SJSA1 (cell line): ENCODE measurements around the gene BHLHA15. TPM values are rescaled to one million over a fixed set of nuclear protein-coding genes. Genes with fewer than 3 reads are reported as not detected.

Experiments
- DNase-seq, 2 experiments: peaks; one replicate each; pipeline ENCODE4 v3.0.0-alpha.2; 2015 to 2020; ENCODE audit warnings: low spot score in 2 of 2, low read depth in 1 of 2
- H3K27ac ChIP-seq: fragments of 250-450 bp; sonication (Bioruptor Pico); 2 replicates; pipeline ENCODE4 v1.5.1; 2020; ENCODE audit warnings: mild to moderate bottlenecking, moderate library complexity
- H3K27me3 ChIP-seq: fragments of 250-450 bp; sonication (Bioruptor Pico); replicated peaks from 2 replicates; pipeline ENCODE4 v1.5.1; 2020; ENCODE audit warnings: mild to moderate bottlenecking, moderate library complexity
- H3K36me3 ChIP-seq: fragments of 250-450 bp; sonication (Bioruptor Pico); 2 replicates; pipeline ENCODE4 v1.5.1; 2020; ENCODE audit warnings: mild to moderate bottlenecking
- H3K4me1 ChIP-seq: fragments of 250-450 bp; sonication (Bioruptor Pico); replicated peaks from 2 replicates; pipeline ENCODE4 v1.6.1; 2021; ENCODE audit warnings: mild to moderate bottlenecking
- H3K4me3 ChIP-seq: fragments of 250-450 bp; sonication (Bioruptor Pico); 2 replicates; pipeline ENCODE4 v1.5.1; 2020; ENCODE audit warnings: mild to moderate bottlenecking
- H3K9me3 ChIP-seq: fragments of 250-450 bp; sonication (Bioruptor Pico); replicated peaks from 2 replicates; pipeline ENCODE4 v1.5.1; 2020; ENCODE audit warnings: mild to moderate bottlenecking
- total RNA-seq: library from RNA; depleted of rRNA; stranded (reverse); fragments of >200 nt; shearing (Covaris generic); gene quantifications from 2 replicates; pipeline ENCODE4 v1.2.3, GENCODE V29; 2014; rRNA removed

BHLHA15 gene
- total RNA-seq = not detected in 2 replicates

DNA sequence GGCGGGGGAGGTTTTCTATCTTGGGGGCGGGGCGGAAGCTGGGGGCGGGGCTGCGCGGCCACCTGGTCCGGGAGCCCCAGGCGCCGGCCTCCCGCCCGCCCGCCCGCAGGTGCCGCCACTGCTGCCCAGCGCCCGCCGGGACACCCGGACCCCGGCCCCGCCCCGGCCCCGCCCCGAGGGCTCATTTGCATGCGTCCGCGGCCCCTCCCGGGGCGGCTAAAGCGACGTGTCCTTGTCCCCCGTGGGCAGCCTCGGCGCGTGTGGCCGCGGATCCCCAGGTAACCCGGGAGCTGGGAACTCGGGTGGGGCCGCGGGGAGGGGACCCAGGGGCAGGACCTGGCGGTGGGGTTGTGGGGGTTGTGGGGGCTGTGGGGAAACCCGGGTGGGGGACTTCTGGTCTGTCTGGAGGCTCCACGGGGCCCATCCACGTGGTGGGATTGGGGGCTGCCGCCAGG, at the start of gene BHLHA15:
BHLHA15 (plus strand) TSS at position 219 of the 455 bp plus-strand sequence. CDS start 871 bp downstream, outside the sequence.
- 0 out of 2 replicates have a peak, but pooled peaks cover 4% of the 10 kb centered on the region for H3K27me3 ChIP-seq

DNA sequence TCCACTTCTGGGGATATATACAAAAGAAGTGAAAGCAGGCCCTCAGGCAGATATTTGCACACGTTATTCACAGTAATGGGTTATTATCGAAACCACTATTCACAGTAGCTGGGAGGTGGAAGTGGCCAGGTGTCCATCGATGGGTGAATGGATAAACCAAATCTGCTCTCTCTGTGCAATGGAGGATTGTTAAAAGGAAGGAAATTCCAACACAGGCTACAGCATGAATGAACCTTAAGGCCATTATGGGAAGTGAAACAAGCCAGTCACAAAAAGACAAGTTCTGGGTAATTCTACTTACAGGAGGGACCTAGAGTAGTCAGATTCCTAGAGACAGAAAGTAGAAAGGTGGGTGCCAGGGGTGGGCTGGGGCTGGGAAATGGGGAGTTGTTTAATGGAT, 48.5 kb upstream of the BHLHA15 start:
- H3K36me3 ChIP-seq = peaks cover 12% of the 10 kb centered on the region; the same call in 1 of the 2 replicates
- H3K4me3 ChIP-seq = no peak overlapping the region
- H3K27ac ChIP-seq = no peak overlapping the region
- no peaks in the 10 kb centered on the region for H3K9me3 ChIP-seq
- no peaks in the 10 kb centered on the region for H3K27me3 ChIP-seq
- H3K4me1 ChIP-seq = no peaks in the 10 kb centered on the region
- no peak for DNase-seq

More for the DNA sequence above, at the start of gene BHLHA15:
- no peak within 1 kb of the TSS for H3K4me3 ChIP-seq
- no peak for DNase-seq
- no peak within 1 kb of the TSS for H3K27ac ChIP-seq
- no peaks in the 10 kb centered on the region for H3K4me1 ChIP-seq
- no peaks in the 10 kb centered on the region; the same call in 1 of the 2 replicates for H3K36me3 ChIP-seq
- H3K9me3 ChIP-seq = no peaks in the 10 kb centered on the region

DNA sequence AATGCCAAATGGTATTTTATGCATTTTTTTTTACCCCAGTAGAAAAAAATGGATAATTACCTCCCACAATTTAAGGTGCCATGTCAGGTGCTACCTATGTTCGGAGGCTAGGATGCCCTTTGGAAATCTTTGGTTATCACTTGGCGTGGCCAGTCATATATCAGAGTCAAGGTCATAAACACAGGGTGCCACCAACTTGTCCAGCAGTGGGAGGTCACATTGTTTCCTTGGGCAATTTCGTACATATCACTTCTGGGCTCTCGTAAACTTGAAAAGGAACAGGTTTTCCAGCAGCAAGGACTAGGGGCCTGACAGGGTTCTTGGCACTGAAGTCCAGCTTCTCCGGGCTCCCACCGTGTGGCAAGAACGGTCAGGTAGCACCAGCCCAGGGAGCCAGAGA, 48.0 kb upstream of the BHLHA15 start:
- no peak overlapping the region for H3K4me3 ChIP-seq
- no peaks in the 10 kb centered on the region for H3K4me1 ChIP-seq
- no peaks in the 10 kb centered on the region for H3K9me3 ChIP-seq
- no peaks in the 10 kb centered on the region for H3K27me3 ChIP-seq
- H3K36me3 ChIP-seq = peaks cover 12% of the 10 kb centered on the region; the same call in 1 of the 2 replicates
- DNase-seq = no peak
- no peak overlapping the region for H3K27ac ChIP-seq

DNA sequence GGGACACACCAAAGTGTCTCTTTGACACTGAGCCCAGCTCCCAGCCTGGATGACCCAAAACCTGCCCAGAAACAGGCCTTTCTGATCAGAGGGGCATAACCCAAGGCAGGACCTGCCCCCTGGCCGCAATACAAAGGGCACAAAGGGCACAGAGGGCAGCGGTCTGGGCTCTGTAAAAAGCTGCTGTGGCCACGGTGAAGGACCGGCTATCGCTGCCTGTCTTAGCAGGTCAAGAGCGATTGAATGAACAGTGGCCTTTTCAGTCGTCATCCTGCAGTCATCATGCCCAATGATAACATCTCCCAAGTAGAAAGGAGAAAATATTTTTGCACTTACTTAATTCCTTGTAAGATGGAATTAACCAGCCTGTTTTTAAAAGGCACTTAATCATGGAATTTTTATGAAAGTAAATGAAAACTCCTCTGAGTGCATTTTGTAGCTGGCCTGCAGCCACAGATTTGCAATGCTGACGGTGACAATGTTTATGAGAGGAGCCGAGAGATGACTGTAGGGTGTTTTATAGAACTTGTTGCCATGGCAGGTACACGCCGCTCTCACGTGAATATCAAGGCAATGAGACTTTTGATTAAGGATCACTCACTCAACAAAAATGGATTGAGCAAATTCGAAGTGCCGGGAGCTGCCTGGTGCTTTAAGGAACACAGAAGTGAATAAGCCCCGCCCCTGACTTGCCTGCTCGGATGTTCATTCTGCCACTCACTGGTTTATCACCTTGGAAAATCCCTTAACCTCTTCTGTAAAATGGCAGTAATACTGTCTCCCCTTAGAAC, 47.3 kb upstream of the BHLHA15 start:
- Histone ChIP-seq H3K4me1 (no peaks in the 10 kb centered on the region), H3K27ac (no peak overlapping the region), H3K27me3 (no peaks in the 10 kb centered on the region), H3K9me3 (no peaks in the 10 kb centered on the region), H3K4me3 (no peak overlapping the region), H3K36me3 (peaks cover 12% of the 10 kb centered on the region; the same call in 1 of the 2 replicates)
- DNase-seq = no peak

DNA sequence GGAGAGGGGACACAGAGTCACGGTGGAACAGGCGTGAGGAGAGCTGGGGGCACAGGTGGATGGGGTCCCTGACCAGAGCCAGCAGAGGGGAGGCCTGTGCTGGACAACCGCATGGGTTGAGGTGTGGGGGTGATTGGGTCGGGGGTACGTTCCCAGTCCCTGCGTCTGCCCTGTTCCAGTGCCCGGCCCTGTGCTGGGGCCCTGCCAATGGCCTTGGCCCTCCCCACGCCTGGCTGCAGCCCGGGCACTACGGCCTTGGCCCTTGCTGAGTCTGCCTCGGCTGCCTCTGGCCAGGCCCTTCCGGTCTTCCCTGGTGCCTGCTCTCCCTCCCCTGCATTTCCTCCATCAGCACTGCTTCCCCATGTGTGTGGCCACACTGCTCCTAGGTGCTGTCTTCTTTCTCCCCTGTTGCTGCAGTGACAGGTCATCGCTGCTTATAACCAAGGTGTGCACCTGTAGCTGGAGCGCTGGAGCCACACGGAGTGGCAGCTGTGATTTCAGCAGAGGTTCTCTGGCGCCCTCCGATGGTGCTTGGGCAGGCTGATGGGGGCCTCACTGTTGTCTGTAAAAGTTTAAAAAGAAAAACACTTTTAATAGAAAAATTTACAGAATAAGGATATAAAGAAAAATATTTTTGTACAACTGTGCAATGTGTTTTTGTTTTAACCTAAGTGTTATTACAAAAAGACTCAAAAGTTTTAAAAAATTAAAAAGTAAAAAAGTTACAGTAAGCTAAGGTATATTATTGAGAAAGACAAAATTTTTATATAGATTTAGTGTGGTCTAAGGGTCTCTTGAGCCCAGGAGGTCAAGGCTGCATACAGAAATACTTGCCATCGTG, 45.2 kb upstream of the BHLHA15 start:
- Histone ChIP-seq H3K4me1 (no peaks in the 10 kb centered on the region), H3K27ac (no peak overlapping the region), H3K27me3 (no peaks in the 10 kb centered on the region), H3K36me3 (no peaks in the 10 kb centered on the region), H3K4me3 (no peak overlapping the region), H3K9me3 (no peaks in the 10 kb centered on the region)
- DNase-seq = peak in 1 of 2 experiments; percentile 11

GRCh38 chr7:98166668-98166970, 44.6 kb upstream of the BHLHA15 start:
- no peak for DNase-seq
- no peak overlapping the region for H3K4me3 ChIP-seq
- no peaks in the 10 kb centered on the region for H3K9me3 ChIP-seq
- no peaks in the 10 kb centered on the region for H3K27me3 ChIP-seq
- H3K36me3 ChIP-seq = no peaks in the 10 kb centered on the region
- no peaks in the 10 kb centered on the region for H3K4me1 ChIP-seq
- H3K27ac ChIP-seq = no peak overlapping the region

- no peak overlapping the region for H3K4me3 ChIP-seq
- H3K4me1 ChIP-seq = no peaks in the 10 kb centered on the region
- no peak for DNase-seq
- H3K36me3 ChIP-seq = no peaks in the 10 kb centered on the region
- no peaks in the 10 kb centered on the region for H3K9me3 ChIP-seq
- H3K27ac ChIP-seq = no peak overlapping the region
- H3K27me3 ChIP-seq = no peaks in the 10 kb centered on the region
Observed at GRCh38 chr7:98167653-98168052, 43.6 kb upstream of the BHLHA15 start.

DNA sequence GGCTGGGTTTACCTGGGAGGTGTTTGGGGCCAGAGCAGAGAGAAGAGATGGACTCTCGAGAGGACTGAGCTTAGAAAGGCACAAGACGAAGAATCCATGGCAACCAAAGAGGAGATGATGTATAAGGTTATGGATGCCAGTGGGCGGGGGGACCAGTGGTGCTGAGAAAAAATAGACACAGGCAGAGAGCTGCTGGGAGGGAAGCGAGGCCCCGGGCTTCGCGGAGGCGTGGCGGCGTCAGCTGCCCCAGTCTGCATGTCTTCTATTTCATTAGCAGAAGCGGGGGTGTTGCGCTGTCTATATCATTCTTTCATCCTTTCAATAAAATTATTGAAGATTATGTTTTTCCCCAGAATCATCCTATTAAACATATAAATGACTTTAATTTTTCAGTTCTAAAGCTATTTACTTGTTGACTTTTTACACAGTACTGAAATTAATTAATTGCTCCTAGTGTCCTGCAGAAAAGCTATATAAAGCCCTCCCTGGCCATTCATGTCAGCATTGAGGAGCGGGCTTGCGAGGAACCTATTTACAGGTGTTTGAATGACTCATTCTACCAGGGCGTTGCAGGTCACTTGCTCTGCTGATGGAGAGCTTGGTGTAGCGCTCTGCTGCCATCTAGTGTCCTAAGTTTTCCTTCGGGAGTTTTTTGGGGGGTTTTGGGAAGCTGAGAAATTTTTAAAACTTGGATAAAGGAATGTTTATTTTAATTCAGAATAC, 42.9 kb upstream of the BHLHA15 start:
- no peaks in the 10 kb centered on the region for H3K36me3 ChIP-seq
- H3K4me3 ChIP-seq = no peak overlapping the region
- no peaks in the 10 kb centered on the region for H3K9me3 ChIP-seq
- DNase-seq = peak in 1 of 2 experiments; percentile 59
- H3K27me3 ChIP-seq = no peaks in the 10 kb centered on the region
- H3K4me1 ChIP-seq = no peaks in the 10 kb centered on the region
- H3K27ac ChIP-seq = no peak overlapping the region

GRCh38 chr7:98168904-98169621, 42.2 kb upstream of the BHLHA15 start:
- Histone ChIP-seq H3K9me3 (no peaks in the 10 kb centered on the region), H3K36me3 (no peaks in the 10 kb centered on the region), H3K27me3 (no peaks in the 10 kb centered on the region), H3K4me1 (no peaks in the 10 kb centered on the region), H3K27ac (no peak overlapping the region), H3K4me3 (no peak overlapping the region)
- no peak for DNase-seq

DNA sequence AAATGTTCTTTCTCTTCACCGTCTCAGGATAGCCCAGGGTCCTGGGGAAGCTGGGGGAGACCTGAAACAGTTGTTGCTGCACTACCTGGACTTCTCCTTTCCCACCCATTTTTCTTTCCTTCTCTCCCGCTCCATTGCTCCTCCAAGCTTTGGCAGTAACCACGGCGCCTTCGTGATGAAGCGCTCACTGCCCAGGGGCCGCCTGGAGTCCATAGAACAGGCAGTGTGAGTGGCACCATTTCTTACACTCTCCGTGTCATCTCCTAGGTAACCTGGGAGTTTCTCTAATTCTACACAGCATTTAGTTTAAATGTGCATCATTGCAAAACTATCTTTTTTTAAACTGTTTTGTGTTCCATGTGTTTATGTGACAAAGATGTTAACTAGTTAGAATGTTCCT, 40.3 kb upstream of the BHLHA15 start:
- Histone ChIP-seq H3K27ac (no peak overlapping the region), H3K27me3 (no peaks in the 10 kb centered on the region), H3K4me1 (no peaks in the 10 kb centered on the region), H3K9me3 (no peaks in the 10 kb centered on the region), H3K4me3 (no peak overlapping the region), H3K36me3 (no peaks in the 10 kb centered on the region)
- DNase-seq = no peak

DNA sequence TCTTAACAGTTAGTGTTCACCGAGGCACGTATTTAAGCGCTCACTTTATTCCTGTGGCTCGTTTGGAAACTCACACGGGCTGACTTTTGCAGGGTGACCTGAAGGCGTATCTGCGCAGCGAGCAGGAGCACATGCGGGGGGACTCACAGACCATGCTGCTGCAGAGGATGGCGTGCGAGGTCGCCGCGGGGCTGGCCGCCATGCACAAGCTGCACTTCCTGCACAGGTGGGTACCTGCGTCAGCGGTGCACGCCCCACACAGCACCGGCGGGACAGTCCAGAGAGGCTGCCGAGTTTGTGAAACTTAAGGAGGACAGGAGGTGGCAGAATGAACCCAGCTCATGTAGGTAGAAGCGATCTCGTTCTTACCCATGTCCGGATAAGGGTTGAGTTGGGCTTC, 39.8 kb upstream of the BHLHA15 start:
- Histone ChIP-seq H3K4me3 (no peak overlapping the region), H3K27me3 (no peaks in the 10 kb centered on the region), H3K4me1 (no peaks in the 10 kb centered on the region), H3K9me3 (no peaks in the 10 kb centered on the region), H3K27ac (no peak overlapping the region), H3K36me3 (no peaks in the 10 kb centered on the region)
- no peak for DNase-seq

GRCh38 chr7:98174334-98175259, 36.6 kb upstream of the BHLHA15 start:
- DNase-seq = no peak
- Histone ChIP-seq H3K36me3 (no peaks in the 10 kb centered on the region), H3K9me3 (no peaks in the 10 kb centered on the region), H3K4me1 (no peaks in the 10 kb centered on the region), H3K4me3 (no peak overlapping the region), H3K27ac (no peak overlapping the region), H3K27me3 (no peaks in the 10 kb centered on the region)
